Stomach (tissue), 9 donors: Measurements from ENCODE around the gene PHACTR3. TPM values are rescaled to one million over a fixed set of nuclear protein-coding genes. Genes with fewer than 3 reads are reported as not detected.

Experiments
- DNase-seq, 2 donors: peaks; one replicate each; pipeline versions ENCODE4 v3.0.0 to v3.0.0-alpha.2; 2013 to 2019
- H3K27ac ChIP-seq, 5 donors: fragments of 200-600 bp in 4 of 5; sonication (generic) in 4 of 5; one replicate each; pipeline ENCODE4 v1.5.1; 2013 to 2019; ENCODE audit warnings: mild to moderate bottlenecking in 1 of 5, moderate library complexity in 1 of 5
- H3K27me3 ChIP-seq, 3 donors: fragments of 200-600 bp; sonication (generic); one replicate each; pipeline ENCODE4 v1.5.1; 2017 to 2019; ENCODE audit warnings: mixed run types in 1 of 3
- H3K36me3 ChIP-seq, 4 donors: fragments of 200-600 bp; sonication (generic); 1 replicate in 3 of 4; 2 replicates in 1 of 4; pipeline ENCODE4 v1.5.1; 2016 to 2019
- H3K4me1 ChIP-seq, 4 donors: fragments of 200-600 bp; sonication (generic); one replicate each; pipeline ENCODE4 v1.5.1; 2016 to 2019
- H3K4me3 ChIP-seq, 4 donors: fragments of 200-600 bp; sonication (generic) in 3 of 4; one replicate each; pipeline ENCODE4 v1.5.1; 2016 to 2019; ENCODE audit warnings: mild to moderate bottlenecking in 1 of 4
- H3K9me3 ChIP-seq, 4 donors: fragments of 200-600 bp; sonication (generic); one replicate each; pipeline ENCODE4 v1.5.1; 2016 to 2019
- CTCF ChIP-seq, 7 experiments: fragments of 450-650 bp in 4 of 7; fragments of 200-600 bp in 3 of 7; sonication (generic) in 3 of 7; IDR thresholded peaks; one replicate each; pipeline ENCODE4 v1.5.1; 2016 to 2019; ENCODE audit warnings: antibody characterized with exemption in 7 of 7, control low read depth in 2 of 7, mild to moderate bottlenecking in 1 of 7
- EP300 ChIP-seq: sonication (generic); formaldehyde crosslinking; IDR thresholded peaks from one replicate; pipeline ENCODE4 v1.6.1; 2017; ENCODE audit warnings: antibody characterized with exemption
- POLR2A ChIP-seq, 4 donors: fragments of 450-650 bp; IDR thresholded peaks; one replicate each; pipeline ENCODE4 v1.6.1; 2016; ENCODE audit warnings: antibody characterized with exemption in 4 of 4, control low read depth in 2 of 4, mild to moderate bottlenecking in 1 of 4, moderate library complexity in 1 of 4
- POLR2AphosphoS5 ChIP-seq, 3 donors: sonication (generic); formaldehyde crosslinking; IDR thresholded peaks; one replicate each; pipeline ENCODE4 v1.6.1; 2016; ENCODE audit warnings: antibody characterized with exemption in 3 of 3
- WGBS, 5 donors: extraction: QIAGEN DNeasy Blood & Tissue Kit in 3 of 5; methylation state at CpG; one replicate each; pipeline versions ENCODE4 v1.1.5 to v1.1.7; 2013 to 2018; 5-methylcytosine and 5-hydroxymethylcytosine counted together
- intact Hi-C: fragments of 100-400 bp; cut with DNase I; formaldehyde crosslinking; loops from one replicate; pipeline ENCODE4 v1.15.1; 2023; ENCODE audit warnings: low total_unique reads
- polyA plus RNA-seq, 3 donors: library from polyadenylated mRNA; stranded (reverse); fragments of 200-250 nt; gene quantifications; one replicate each; pipeline ENCODE4 v1.2.3, GENCODE V29; 2013
- total RNA-seq, 5 donors: library from RNA; depleted of rRNA; stranded (reverse); fragments of >200 nt; gene quantifications; one replicate each; pipeline versions ENCODE4 v1.1.0 to v1.2.3, GENCODE V29; 2014 to 2016
- donor health status: healthy with polysubstance abuse.
- donor health status: Bipolar disorder and iron deficiency.
- donor health status: healthy.

PHACTR3 gene
- total and polyA plus RNA-seq, 8 donors: 0.55 to 3.7 (median 3.2) TPM; not detected in 3

- Histone ChIP-seq H3K27me3 (peaks cover 0 to 29% (median 0%) of the 10 kb centered on the region in 3 donors), H3K4me1 (no peaks in the 10 kb centered on the region), H3K36me3 (no peaks in the 10 kb centered on the region), H3K27ac (no peak overlapping the region), H3K4me3 (no peak overlapping the region), H3K9me3 (peaks cover 0 to 15% (median 8%) of the 10 kb centered on the region in 4 donors)
- intact Hi-C loops: no loop called here
- 71 to 89% (median 84%) methylated on average over 5 to 6 of the region's 6 CpGs for WGBS, 5 donors
- no peak for TF ChIP-seq CTCF (IDR thresholded peaks at IDR 0.05)
- TF ChIP-seq EP300: no peak
- no peak for TF ChIP-seq POLR2A (IDR thresholded peaks at IDR 0.05)
- TF ChIP-seq POLR2AphosphoS5 (IDR thresholded peaks at IDR 0.05): no peak
- no peak for DNase-seq
Measured at GRCh38 chr20:59708326-59708725, 104.0 kb downstream of the PHACTR3 start.

- TF ChIP-seq POLR2AphosphoS5 (IDR thresholded peaks at IDR 0.05): no peak
- no peak for TF ChIP-seq EP300
- TF ChIP-seq CTCF (IDR thresholded peaks at IDR 0.05): no peak
- TF ChIP-seq POLR2A (IDR thresholded peaks at IDR 0.05): no peak
- Histone ChIP-seq H3K36me3 (no peaks in the 10 kb centered on the region), H3K9me3 (peaks cover 0 to 17% (median 8%) of the 10 kb centered on the region in 4 donors), H3K27me3 (peaks cover 0 to 29% (median 0%) of the 10 kb centered on the region in 3 donors), H3K27ac (no peak overlapping the region), H3K4me3 (no peak overlapping the region), H3K4me1 (no peaks in the 10 kb centered on the region)
- no peak for DNase-seq
- intact Hi-C loops: no loop called here
- 29 to 81% (median 53%) methylated on average over 1 of the region's 1 CpG for WGBS, 5 donors
Measured at GRCh38 chr20:59709636-59710035, 105.3 kb downstream of the PHACTR3 start.

GRCh38 chr20:59718071-59718470 lies 113.7 kb downstream of the PHACTR3 start:
- Histone ChIP-seq H3K36me3 (no peaks in the 10 kb centered on the region), H3K9me3 (peaks cover 0 to 5% (median under 1%) of the 10 kb centered on the region in 4 donors), H3K4me1 (peaks cover 0 to 6% (median 0%) of the 10 kb centered on the region in 4 donors), H3K27me3 (peaks cover 0 to 56% (median 0%) of the 10 kb centered on the region in 3 donors), H3K27ac (no peak overlapping the region), H3K4me3 (no peak overlapping the region)
- no peak for TF ChIP-seq CTCF (IDR thresholded peaks at IDR 0.05)
- TF ChIP-seq POLR2A (IDR thresholded peaks at IDR 0.05): no peak
- no peak for TF ChIP-seq EP300
- no peak for TF ChIP-seq POLR2AphosphoS5 (IDR thresholded peaks at IDR 0.05)
- DNase-seq: no peak
- intact Hi-C loops: no loop called here

GRCh38 chr20:59718751-59719150 lies 114.4 kb downstream of the PHACTR3 start:
- Histone ChIP-seq H3K27me3 (peaks cover 0 to 56% (median 0%) of the 10 kb centered on the region in 3 donors), H3K27ac (no peak overlapping the region), H3K9me3 (no peaks in the 10 kb centered on the region), H3K36me3 (no peaks in the 10 kb centered on the region), H3K4me1 (peaks cover 0 to 6% (median 0%) of the 10 kb centered on the region in 4 donors), H3K4me3 (no peak overlapping the region)
- TF ChIP-seq EP300 (no peak), POLR2A (IDR thresholded peaks at IDR 0.05) (no peak), POLR2AphosphoS5 (IDR thresholded peaks at IDR 0.05) (no peak), CTCF (IDR thresholded peaks at IDR 0.05) (no peak)
- DNase-seq: no peak
- WGBS, 5 donors: 85 to 92% (median 88%) methylated on average over 12 of the region's 12 CpGs
- intact Hi-C loops: no loop called here
